Gastroesophageal sphincter (tissue), 3 donors: ENCODE measurements around the gene ADGRG3.

Source experiments
- CTCF ChIP-seq, 4 experiments: fragments of 200-600 bp in 2 of 4; fragments of 450-650 bp in 2 of 4; sonication (generic) in 1 of 4; IDR thresholded peaks; one replicate each; pipeline ENCODE4 v1.5.1; 2017 to 2019; ENCODE audit warnings: antibody characterized with exemption in 4 of 4, mild to moderate bottlenecking in 2 of 4, moderate library complexity in 2 of 4
- POLR2A ChIP-seq, 2 donors: fragments of 450-650 bp; IDR thresholded peaks; one replicate each; pipeline ENCODE4 v1.6.1; 2017; ENCODE audit warnings: antibody characterized with exemption in 2 of 2, mild to moderate bottlenecking in 2 of 2, moderate library complexity in 1 of 2
- POLR2AphosphoS5 ChIP-seq: sonication (generic); formaldehyde crosslinking; IDR thresholded peaks from one replicate; pipeline ENCODE4 v1.6.1; 2017; ENCODE audit warnings: antibody characterized with exemption

GRCh38 chr16:57688487-57688986 lies 20.4 kb downstream of the ADGRG3 start:
- no peak for TF ChIP-seq CTCF (IDR thresholded peaks at IDR 0.05)
- TF ChIP-seq POLR2AphosphoS5 = no peak
- no peak for TF ChIP-seq POLR2A (IDR thresholded peaks at IDR 0.05)
